HepG2 (cell line): ENCODE results near the gene SPHK1. TPM values are rescaled to one million over a fixed set of nuclear protein-coding genes. Genes with fewer than 3 reads are reported as not detected.
A peak's percentile ranks its signal among the peaks of the same experiment; 100 is the strongest.

Source experiments
- AGO2 ChIP-seq: fragments of 200-400 bp; formaldehyde crosslinking; optimal IDR thresholded peaks from 2 replicates; pipeline ENCODE3; 2017; ENCODE audit warnings: mild to moderate bottlenecking, low read depth, low read length, moderate library complexity
- ATAD3A ChIP-seq: sonication (generic); formaldehyde crosslinking; IDR thresholded peaks from 2 replicates; pipeline ENCODE4 v1.4.0; 2020; ENCODE audit warnings: missing genetic modification reagents
- HDAC1 ChIP-seq: sonication (generic); formaldehyde crosslinking; IDR thresholded peaks from 2 replicates; pipeline ENCODE4 v1.5.1; 2020; ENCODE audit warnings: mild to moderate bottlenecking, missing genetic modification reagents
- LCORL ChIP-seq, 2 experiments: fragments of 450-650 bp in 1 of 2; sonication (generic) in 1 of 2; formaldehyde crosslinking in 1 of 2; IDR thresholded peaks; 2 replicates each; pipeline versions ENCODE4 v1.5.0 to v1.6.1; 2017 to 2020; ENCODE audit warnings: antibody characterized with exemption in 1 of 2, missing genetic modification reagents in 1 of 2
- SIN3A ChIP-seq: IDR thresholded peaks from 2 replicates; pipeline ENCODE4 v1.6.1; 2011; ENCODE audit warnings: low read depth, mild to moderate bottlenecking, control low read depth, low read length, borderline replicate concordance
- SNRNP70 ChIP-seq: fragments of 200-400 bp; formaldehyde crosslinking; IDR thresholded peaks from 2 replicates; pipeline ENCODE4 v1.6.1; 2017; ENCODE audit warnings: mild to moderate bottlenecking, low read depth, low read length, moderate library complexity
- SOX5 ChIP-seq: IDR thresholded peaks from 2 replicates; pipeline ENCODE4 v1.6.1; 2016; ENCODE audit warnings: borderline replicate concordance
- SP140L ChIP-seq: sonication (generic); formaldehyde crosslinking; IDR thresholded peaks from 2 replicates; pipeline ENCODE4 v1.4.0; 2020; ENCODE audit warnings: missing genetic modification reagents, borderline replicate concordance
- ZNF343 ChIP-seq: sonication (generic); formaldehyde crosslinking; IDR thresholded peaks from 2 replicates; pipeline ENCODE4 v1.4.0; 2020; ENCODE audit warnings: mild to moderate bottlenecking, missing genetic modification reagents
- polyA plus RNA-seq, 8 experiments: library from polyadenylated mRNA; depleted of rRNA in 3 of 8; stranded (reverse) in 7 of 8; unstranded in 1 of 8; fragments of >200 nt; fragmentation: Illumina TruSeq in 4 of 8; extraction: Trizol in 4 of 8; gene quantifications; 2 replicates each; pipeline versions ENCODE4 v1.2.1 to v1.2.3, GENCODE V29; 2011 to 2016; ENCODE audit warnings: low read depth in 4 of 8, missing spikeins in 1 of 8, mixed read lengths in 1 of 8; ENCODE audit not compliant: insufficient read depth in 1 of 8
- total RNA-seq, 5 experiments: library from RNA; depleted of rRNA; stranded (reverse); fragments of >200 nt; fragmentation: Illumina TruSeq; extraction: Trizol; gene quantifications; 2 replicates each; pipeline ENCODE4 v1.2.3, GENCODE V29; 2016; ENCODE audit warnings: low read depth in 1 of 5
- TF ChIP-seq, protein P1 (sequence below): sonication (generic); formaldehyde crosslinking; IDR thresholded peaks from 2 replicates; pipeline ENCODE4 v1.4.0; 2020; ENCODE audit warnings: missing genetic modification reagents
- TF ChIP-seq, protein P2 (sequence below): sonication (generic); formaldehyde crosslinking; IDR thresholded peaks from 2 replicates; pipeline ENCODE4 v1.9.0; 2021; ENCODE audit warnings: mild to moderate bottlenecking, missing genetic modification reagents
- TF ChIP-seq, protein P3 (sequence below): sonication (generic); formaldehyde crosslinking; IDR thresholded peaks from 2 replicates; pipeline ENCODE4 v1.9.0; 2021; ENCODE audit warnings: missing genetic modification reagents, borderline replicate concordance
- TF ChIP-seq, protein P4 (sequence below): sonication (generic); formaldehyde crosslinking; IDR thresholded peaks from 2 replicates; pipeline ENCODE4 v1.5.0; 2020; ENCODE audit warnings: missing genetic modification reagents
- TF ChIP-seq, protein P5 (sequence below): sonication (generic); formaldehyde crosslinking; IDR thresholded peaks from 2 replicates; pipeline ENCODE4 v1.8.0; 2022; ENCODE audit warnings: mild to moderate bottlenecking, missing genetic modification reagents, moderate library complexity

The SPHK1 gene
- total and polyA plus RNA-seq, 2 of the 13 experiments (the other 11 are each of a cell fraction or from before 2014, with no cell fraction given) = 129 to 160 TPM

DNA sequence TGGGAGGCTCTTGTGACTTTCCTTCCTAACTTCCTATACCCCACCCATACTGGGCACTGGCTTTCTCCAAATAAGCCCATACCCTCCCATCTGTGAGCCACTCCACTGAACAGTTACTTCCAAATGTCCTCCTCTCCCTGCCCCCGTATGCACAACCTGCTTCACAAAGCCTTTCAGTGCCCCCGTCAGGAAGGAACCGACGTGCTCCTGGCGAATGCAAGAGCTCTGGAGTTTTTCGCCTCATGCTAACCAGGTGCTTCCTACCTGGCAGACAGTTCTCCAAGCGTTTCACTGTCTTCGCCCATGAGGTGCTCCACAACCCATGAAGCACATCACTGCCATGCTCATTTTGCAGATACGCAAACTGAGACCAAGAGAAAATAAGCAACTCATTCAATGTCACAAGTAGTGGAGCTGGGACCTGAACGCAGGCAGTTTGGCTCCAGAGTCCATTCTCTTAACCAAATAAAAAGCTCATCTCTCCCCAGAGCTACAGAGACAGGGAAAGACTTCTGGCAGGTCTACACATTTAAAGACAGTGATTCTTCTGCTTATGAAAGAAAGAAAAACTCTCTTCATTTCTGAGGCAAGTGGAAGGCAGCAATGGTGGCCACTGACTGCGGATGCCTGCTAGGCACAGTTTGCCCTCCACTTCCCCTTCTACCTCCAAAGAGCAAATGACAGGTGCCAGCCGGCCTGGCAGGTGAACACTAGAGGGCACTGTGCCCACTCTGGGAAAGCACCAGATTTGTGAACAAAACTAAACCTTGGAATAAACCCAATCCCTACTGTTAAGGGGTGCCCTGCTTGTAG lies 23.8 kb downstream of the SPHK1 start (continued):
- TF ChIP-seq SP140L (CRISPR knock-in tag) (no peak), ZNF343 (CRISPR knock-in tag) (no peak), LCORL (IDR thresholded peaks at IDR 0.05) (no peak), LCORL (CRISPR knock-in tag; IDR thresholded peaks at IDR 0.05) (peak; percentile 61; the same call in 1 of the 2 replicates), HDAC1 (peak; percentile 48; the same call in 1 of the 2 replicates), SIN3A (no peak), SNRNP70 (no peak), AGO2 (no peak), ATAD3A (CRISPR knock-in tag) (no peak), SOX5 (no peak)
- TF ChIP-seq, protein P1, sequence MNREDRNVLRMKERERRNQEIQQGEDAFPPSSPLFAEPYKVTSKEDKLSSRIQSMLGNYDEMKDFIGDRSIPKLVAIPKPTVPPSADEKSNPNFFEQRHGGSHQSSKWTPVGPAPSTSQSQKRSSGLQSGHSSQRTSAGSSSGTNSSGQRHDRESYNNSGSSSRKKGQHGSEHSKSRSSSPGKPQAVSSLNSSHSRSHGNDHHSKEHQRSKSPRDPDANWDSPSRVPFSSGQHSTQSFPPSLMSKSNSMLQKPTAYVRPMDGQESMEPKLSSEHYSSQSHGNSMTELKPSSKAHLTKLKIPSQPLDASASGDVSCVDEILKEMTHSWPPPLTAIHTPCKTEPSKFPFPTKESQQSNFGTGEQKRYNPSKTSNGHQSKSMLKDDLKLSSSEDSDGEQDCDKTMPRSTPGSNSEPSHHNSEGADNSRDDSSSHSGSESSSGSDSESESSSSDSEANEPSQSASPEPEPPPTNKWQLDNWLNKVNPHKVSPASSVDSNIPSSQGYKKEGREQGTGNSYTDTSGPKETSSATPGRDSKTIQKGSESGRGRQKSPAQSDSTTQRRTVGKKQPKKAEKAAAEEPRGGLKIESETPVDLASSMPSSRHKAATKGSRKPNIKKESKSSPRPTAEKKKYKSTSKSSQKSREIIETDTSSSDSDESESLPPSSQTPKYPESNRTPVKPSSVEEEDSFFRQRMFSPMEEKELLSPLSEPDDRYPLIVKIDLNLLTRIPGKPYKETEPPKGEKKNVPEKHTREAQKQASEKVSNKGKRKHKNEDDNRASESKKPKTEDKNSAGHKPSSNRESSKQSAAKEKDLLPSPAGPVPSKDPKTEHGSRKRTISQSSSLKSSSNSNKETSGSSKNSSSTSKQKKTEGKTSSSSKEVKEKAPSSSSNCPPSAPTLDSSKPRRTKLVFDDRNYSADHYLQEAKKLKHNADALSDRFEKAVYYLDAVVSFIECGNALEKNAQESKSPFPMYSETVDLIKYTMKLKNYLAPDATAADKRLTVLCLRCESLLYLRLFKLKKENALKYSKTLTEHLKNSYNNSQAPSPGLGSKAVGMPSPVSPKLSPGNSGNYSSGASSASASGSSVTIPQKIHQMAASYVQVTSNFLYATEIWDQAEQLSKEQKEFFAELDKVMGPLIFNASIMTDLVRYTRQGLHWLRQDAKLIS (CRISPR knock-in tag) = no peak
- TF ChIP-seq, protein P2, sequence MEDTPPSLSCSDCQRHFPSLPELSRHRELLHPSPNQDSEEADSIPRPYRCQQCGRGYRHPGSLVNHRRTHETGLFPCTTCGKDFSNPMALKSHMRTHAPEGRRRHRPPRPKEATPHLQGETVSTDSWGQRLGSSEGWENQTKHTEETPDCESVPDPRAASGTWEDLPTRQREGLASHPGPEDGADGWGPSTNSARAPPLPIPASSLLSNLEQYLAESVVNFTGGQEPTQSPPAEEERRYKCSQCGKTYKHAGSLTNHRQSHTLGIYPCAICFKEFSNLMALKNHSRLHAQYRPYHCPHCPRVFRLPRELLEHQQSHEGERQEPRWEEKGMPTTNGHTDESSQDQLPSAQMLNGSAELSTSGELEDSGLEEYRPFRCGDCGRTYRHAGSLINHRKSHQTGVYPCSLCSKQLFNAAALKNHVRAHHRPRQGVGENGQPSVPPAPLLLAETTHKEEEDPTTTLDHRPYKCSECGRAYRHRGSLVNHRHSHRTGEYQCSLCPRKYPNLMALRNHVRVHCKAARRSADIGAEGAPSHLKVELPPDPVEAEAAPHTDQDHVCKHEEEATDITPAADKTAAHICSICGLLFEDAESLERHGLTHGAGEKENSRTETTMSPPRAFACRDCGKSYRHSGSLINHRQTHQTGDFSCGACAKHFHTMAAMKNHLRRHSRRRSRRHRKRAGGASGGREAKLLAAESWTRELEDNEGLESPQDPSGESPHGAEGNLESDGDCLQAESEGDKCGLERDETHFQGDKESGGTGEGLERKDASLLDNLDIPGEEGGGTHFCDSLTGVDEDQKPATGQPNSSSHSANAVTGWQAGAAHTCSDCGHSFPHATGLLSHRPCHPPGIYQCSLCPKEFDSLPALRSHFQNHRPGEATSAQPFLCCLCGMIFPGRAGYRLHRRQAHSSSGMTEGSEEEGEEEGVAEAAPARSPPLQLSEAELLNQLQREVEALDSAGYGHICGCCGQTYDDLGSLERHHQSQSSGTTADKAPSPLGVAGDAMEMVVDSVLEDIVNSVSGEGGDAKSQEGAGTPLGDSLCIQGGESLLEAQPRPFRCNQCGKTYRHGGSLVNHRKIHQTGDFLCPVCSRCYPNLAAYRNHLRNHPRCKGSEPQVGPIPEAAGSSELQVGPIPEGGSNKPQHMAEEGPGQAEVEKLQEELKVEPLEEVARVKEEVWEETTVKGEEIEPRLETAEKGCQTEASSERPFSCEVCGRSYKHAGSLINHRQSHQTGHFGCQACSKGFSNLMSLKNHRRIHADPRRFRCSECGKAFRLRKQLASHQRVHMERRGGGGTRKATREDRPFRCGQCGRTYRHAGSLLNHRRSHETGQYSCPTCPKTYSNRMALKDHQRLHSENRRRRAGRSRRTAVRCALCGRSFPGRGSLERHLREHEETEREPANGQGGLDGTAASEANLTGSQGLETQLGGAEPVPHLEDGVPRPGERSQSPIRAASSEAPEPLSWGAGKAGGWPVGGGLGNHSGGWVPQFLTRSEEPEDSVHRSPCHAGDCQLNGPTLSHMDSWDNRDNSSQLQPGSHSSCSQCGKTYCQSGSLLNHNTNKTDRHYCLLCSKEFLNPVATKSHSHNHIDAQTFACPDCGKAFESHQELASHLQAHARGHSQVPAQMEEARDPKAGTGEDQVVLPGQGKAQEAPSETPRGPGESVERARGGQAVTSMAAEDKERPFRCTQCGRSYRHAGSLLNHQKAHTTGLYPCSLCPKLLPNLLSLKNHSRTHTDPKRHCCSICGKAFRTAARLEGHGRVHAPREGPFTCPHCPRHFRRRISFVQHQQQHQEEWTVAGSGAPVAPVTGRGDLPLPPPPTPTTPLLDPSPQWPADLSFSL (CRISPR knock-in tag) = no peak
- TF ChIP-seq, protein P3, sequence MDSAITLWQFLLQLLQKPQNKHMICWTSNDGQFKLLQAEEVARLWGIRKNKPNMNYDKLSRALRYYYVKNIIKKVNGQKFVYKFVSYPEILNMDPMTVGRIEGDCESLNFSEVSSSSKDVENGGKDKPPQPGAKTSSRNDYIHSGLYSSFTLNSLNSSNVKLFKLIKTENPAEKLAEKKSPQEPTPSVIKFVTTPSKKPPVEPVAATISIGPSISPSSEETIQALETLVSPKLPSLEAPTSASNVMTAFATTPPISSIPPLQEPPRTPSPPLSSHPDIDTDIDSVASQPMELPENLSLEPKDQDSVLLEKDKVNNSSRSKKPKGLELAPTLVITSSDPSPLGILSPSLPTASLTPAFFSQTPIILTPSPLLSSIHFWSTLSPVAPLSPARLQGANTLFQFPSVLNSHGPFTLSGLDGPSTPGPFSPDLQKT (CRISPR knock-in tag) = no peak
- TF ChIP-seq, protein P4, sequence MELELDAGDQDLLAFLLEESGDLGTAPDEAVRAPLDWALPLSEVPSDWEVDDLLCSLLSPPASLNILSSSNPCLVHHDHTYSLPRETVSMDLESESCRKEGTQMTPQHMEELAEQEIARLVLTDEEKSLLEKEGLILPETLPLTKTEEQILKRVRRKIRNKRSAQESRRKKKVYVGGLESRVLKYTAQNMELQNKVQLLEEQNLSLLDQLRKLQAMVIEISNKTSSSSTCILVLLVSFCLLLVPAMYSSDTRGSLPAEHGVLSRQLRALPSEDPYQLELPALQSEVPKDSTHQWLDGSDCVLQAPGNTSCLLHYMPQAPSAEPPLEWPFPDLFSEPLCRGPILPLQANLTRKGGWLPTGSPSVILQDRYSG (CRISPR knock-in tag) = no peak
- TF ChIP-seq, protein P5, sequence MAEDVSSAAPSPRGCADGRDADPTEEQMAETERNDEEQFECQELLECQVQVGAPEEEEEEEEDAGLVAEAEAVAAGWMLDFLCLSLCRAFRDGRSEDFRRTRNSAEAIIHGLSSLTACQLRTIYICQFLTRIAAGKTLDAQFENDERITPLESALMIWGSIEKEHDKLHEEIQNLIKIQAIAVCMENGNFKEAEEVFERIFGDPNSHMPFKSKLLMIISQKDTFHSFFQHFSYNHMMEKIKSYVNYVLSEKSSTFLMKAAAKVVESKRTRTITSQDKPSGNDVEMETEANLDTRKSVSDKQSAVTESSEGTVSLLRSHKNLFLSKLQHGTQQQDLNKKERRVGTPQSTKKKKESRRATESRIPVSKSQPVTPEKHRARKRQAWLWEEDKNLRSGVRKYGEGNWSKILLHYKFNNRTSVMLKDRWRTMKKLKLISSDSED (CRISPR knock-in tag) = no peak
